ENCODE results near the gene TACR2. TPM values are rescaled to one million over a fixed set of nuclear protein-coding genes. Genes with fewer than 3 reads are reported as not detected.

Gene TACR2
- total and polyA plus RNA-seq, 2 donors (not counting 3 experiments of a cell fraction or from before 2014, with no cell fraction given): 0.19 TPM; not detected in 1

GRCh38 chr10:69382382-69383117 is 34.2 kb downstream of the TACR2 start:
- H2AFZ ChIP-seq (ENCODE audit: low read depth, low read length): no peak overlapping the region
- H3K4me2 ChIP-seq (ENCODE audit: insufficient read depth, low read length): no peak overlapping the region
- no peaks in the 10 kb centered on the region for H3K9me3 ChIP-seq (replicated peaks; ENCODE audit: control insufficient read depth, insufficient read depth, low read length)
- H3K36me3 ChIP-seq (ENCODE audit: control insufficient read depth in 2 of 2, extremely low read depth in 1 of 2, insufficient read depth in 2 of 2, low read length in 2 of 2): peaks cover 23 to 26% of the 10 kb centered on the region in 2 experiments
- no peaks in the 10 kb centered on the region for H4K20me1 ChIP-seq (replicated peaks; ENCODE audit: control insufficient read depth, extremely low read depth, insufficient read depth, low read length)
- DNase-seq (ENCODE audit: low read depth, low spot score) (no peak), FAIRE-seq (no peak)
- no peaks in the 10 kb centered on the region for H3K9me1 ChIP-seq (replicated peaks; ENCODE audit: control insufficient read depth, extremely low read depth, insufficient read depth, low read length)
- no peaks in the 10 kb centered on the region for H3K27me3 ChIP-seq (ENCODE audit: control insufficient read depth in 2 of 2, insufficient read depth in 2 of 2, low read length in 2 of 2)
- POLR2A ChIA-PET: no interaction called here
- no peak overlapping the region for H3K9ac ChIP-seq (replicated peaks; ENCODE audit: extremely low read depth, insufficient read depth, low read length)
- intact Hi-C loops (cut with micrococcal nuclease) (no loop called here), dilution Hi-C loops (cut with MboI; ENCODE audit: extremely low pct_ligation_motif_present, low sequenced_read_pairs) (loop anchor here (25.0 kb wide), 1 partner anchor 145 kb away; no protein-coding TSS in a partner anchor)
- CTCF ChIA-PET: interaction anchor here (2.2 kb wide), 1 partner anchor 10 kb away, joined by 8 read pairs; no protein-coding TSS in a partner anchor
- no TSS peak for BruUV-seq (replicated peaks)
- H3K4me1 ChIP-seq (ENCODE audit: control insufficient read depth, extremely low read depth, insufficient read depth, low read length): peaks cover 10% of the 10 kb centered on the region
- H3K4me3 ChIP-seq (replicated peaks in 1 of 3; ENCODE audit: insufficient read depth in 1 of 3, low read depth in 1 of 3, low read length in 3 of 3): no peak overlapping the region
- H3K27ac ChIP-seq (ENCODE audit: insufficient read depth, low read depth, low read length): no peak overlapping the region
- TF ChIP-seq MYC (IDR thresholded peaks at IDR 0.05; ENCODE audit: low read depth, low read length): no peak
- TF ChIP-seq JUN (IDR thresholded peaks at IDR 0.05; ENCODE audit: borderline replicate concordance, insufficient read depth, insufficient read length, low read depth): no peak
- no peak for TF ChIP-seq POLR2A (IDR thresholded peaks at IDR 0.05; ENCODE audit: low read depth, low read length)
- H3K79me2 ChIP-seq (ENCODE audit: control insufficient read depth, insufficient read depth, low read length): no peaks in the 10 kb centered on the region

GRCh38 chr10:69379800-69380199 is 36.9 kb downstream of the TACR2 start:
- intact Hi-C loops (cut with micrococcal nuclease): loop anchor here (2.0 kb wide), 3 partner anchors 17 to 51 kb away; no protein-coding TSS in a partner anchor
- no peak overlapping the region for H3K9ac ChIP-seq (replicated peaks; ENCODE audit: extremely low read depth, insufficient read depth, low read length)
- no peaks in the 10 kb centered on the region for H3K9me1 ChIP-seq (replicated peaks; ENCODE audit: control insufficient read depth, extremely low read depth, insufficient read depth, low read length)
- no peak overlapping the region for H3K4me2 ChIP-seq (ENCODE audit: insufficient read depth, low read length)
- H3K4me1 ChIP-seq (ENCODE audit: control insufficient read depth, extremely low read depth, insufficient read depth, low read length): peaks cover 21% of the 10 kb centered on the region
- no peaks in the 10 kb centered on the region for H3K9me3 ChIP-seq (replicated peaks; ENCODE audit: control insufficient read depth, insufficient read depth, low read length)
- no peak overlapping the region for H3K27ac ChIP-seq (ENCODE audit: insufficient read depth, low read depth, low read length)
- H3K79me2 ChIP-seq (ENCODE audit: control insufficient read depth, insufficient read depth, low read length): no peaks in the 10 kb centered on the region
- BruUV-seq (replicated peaks): no TSS peak
- TF ChIP-seq MAX (IDR thresholded peaks at IDR 0.05; ENCODE audit: insufficient read depth, insufficient read length) (no peak), POLR2AphosphoS5 (IDR thresholded peaks at IDR 0.05; ENCODE audit: insufficient read depth, low read depth, low read length) (no peak), FOS (IDR thresholded peaks at IDR 0.05; ENCODE audit: borderline replicate concordance, insufficient read depth, low read length) (no peak), JUN (IDR thresholded peaks at IDR 0.05; ENCODE audit: borderline replicate concordance, insufficient read depth, insufficient read length, low read depth) (no peak), GATA2 (IDR thresholded peaks at IDR 0.05; ENCODE audit: insufficient read depth, insufficient read length, low read depth, low read length) (no peak)
- DNase-seq (ENCODE audit: low read depth, low spot score) (no peak), FAIRE-seq (no peak)
- no peaks in the 10 kb centered on the region for H3K27me3 ChIP-seq (ENCODE audit: control insufficient read depth in 2 of 2, insufficient read depth in 2 of 2, low read length in 2 of 2)
- no peak overlapping the region for H3K4me3 ChIP-seq (replicated peaks in 1 of 3; ENCODE audit: insufficient read depth in 1 of 3, low read depth in 1 of 3, low read length in 3 of 3)
- no peak overlapping the region for H2AFZ ChIP-seq (ENCODE audit: low read depth, low read length)
- CTCF ChIA-PET: interaction anchor here (1.7 kb wide), 1 partner anchor 13 kb away, joined by 8 read pairs; no protein-coding TSS in a partner anchor
- H4K20me1 ChIP-seq (replicated peaks; ENCODE audit: control insufficient read depth, extremely low read depth, insufficient read depth, low read length): no peaks in the 10 kb centered on the region
- H3K36me3 ChIP-seq (ENCODE audit: control insufficient read depth in 2 of 2, extremely low read depth in 1 of 2, insufficient read depth in 2 of 2, low read length in 2 of 2): peaks cover 17 to 24% of the 10 kb centered on the region in 2 experiments
- dilution Hi-C loops (cut with MboI; ENCODE audit: extremely low pct_ligation_motif_present, low sequenced_read_pairs): loop anchor here (25.0 kb wide), 1 partner anchor 142 kb away; no protein-coding TSS in a partner anchor
- POLR2A ChIA-PET: no interaction called here

Measured in endothelial cell of umbilical vein (primary cell).